ENCODE measurements around the gene SCUBE3.

Gene SCUBE3

DNA sequence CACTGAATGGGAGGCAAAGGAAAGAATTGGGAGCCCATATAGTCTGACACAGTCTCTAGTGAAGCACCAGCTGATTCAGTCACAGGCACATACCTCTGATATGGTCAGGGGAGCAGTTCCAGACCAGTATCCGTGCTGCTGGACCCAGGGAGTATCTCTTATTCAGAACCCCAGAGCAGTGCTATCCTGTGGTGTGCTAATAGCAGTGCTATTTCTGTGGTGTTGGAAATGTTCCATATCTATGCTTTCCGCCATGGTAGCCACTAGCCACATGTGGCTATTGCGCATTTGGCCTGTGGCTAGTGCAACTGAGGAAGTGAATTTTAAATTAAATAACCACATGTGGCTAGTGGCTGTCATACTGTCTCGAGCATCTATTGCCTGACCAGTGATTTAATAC is 11.0 kb downstream of the SCUBE3 start:
- Histone ChIP-seq H3K36me3 (ENCODE audit: control insufficient read depth in 1 of 2, insufficient read depth in 2 of 2, low read length in 2 of 2) (no peaks in the 10 kb centered on the region), H3K27me3 (ENCODE audit: low read depth, low read length) (no peaks in the 10 kb centered on the region), H3K4me3 (ENCODE audit: low read depth in 1 of 2, low read length in 2 of 2) (no peak overlapping the region), H3K9me3 (ENCODE audit: control insufficient read depth in 1 of 2, low read length in 2 of 2) (no peaks in the 10 kb centered on the region), H3K4me1 (ENCODE audit: control insufficient read depth in 1 of 2, insufficient read depth in 2 of 2, low read length in 2 of 2) (no peaks in the 10 kb centered on the region), H3K27ac (ENCODE audit: low read length) (no peak overlapping the region)

GRCh38 chr6:35228481-35228880 is 14.7 kb downstream of the SCUBE3 start:
- no peak overlapping the region for H3K4me3 ChIP-seq (ENCODE audit: low read depth in 1 of 2, low read length in 2 of 2)
- H3K27ac ChIP-seq (ENCODE audit: low read length) = no peak overlapping the region
- no peaks in the 10 kb centered on the region for H3K9me3 ChIP-seq (ENCODE audit: control insufficient read depth in 1 of 2, low read length in 2 of 2)

GRCh38 chr6:35229304-35229703 is 15.5 kb downstream of the SCUBE3 start:
- no peak overlapping the region for H3K4me3 ChIP-seq (ENCODE audit: low read depth in 1 of 2, low read length in 2 of 2)
- H3K4me1 ChIP-seq (ENCODE audit: control insufficient read depth in 1 of 2, insufficient read depth in 2 of 2, low read length in 2 of 2) = peaks cover 4 to 19% of the 10 kb centered on the region in 2 donors
- no peaks in the 10 kb centered on the region for H3K27me3 ChIP-seq (ENCODE audit: low read depth, low read length)
- H3K9me3 ChIP-seq (ENCODE audit: control insufficient read depth in 1 of 2, low read length in 2 of 2) = no peaks in the 10 kb centered on the region
- H3K36me3 ChIP-seq (ENCODE audit: control insufficient read depth in 1 of 2, insufficient read depth in 2 of 2, low read length in 2 of 2) = peaks cover 0 to 4% of the 10 kb centered on the region in 2 donors
- H3K27ac ChIP-seq (ENCODE audit: low read length) = no peak overlapping the region

More at GRCh38 chr6:35228481-35228880, 14.7 kb downstream of the SCUBE3 start:
- Histone ChIP-seq H3K4me1 (ENCODE audit: control insufficient read depth in 1 of 2, insufficient read depth in 2 of 2, low read length in 2 of 2) (peaks cover 4 to 19% of the 10 kb centered on the region in 2 donors), H3K27me3 (ENCODE audit: low read depth, low read length) (no peaks in the 10 kb centered on the region), H3K36me3 (ENCODE audit: control insufficient read depth in 1 of 2, insufficient read depth in 2 of 2, low read length in 2 of 2) (no peaks in the 10 kb centered on the region)

GRCh38 chr6:35230498-35230897 is 16.7 kb downstream of the SCUBE3 start:
- Histone ChIP-seq H3K9me3 (ENCODE audit: control insufficient read depth in 1 of 2, low read length in 2 of 2) (no peaks in the 10 kb centered on the region), H3K27me3 (ENCODE audit: low read depth, low read length) (no peaks in the 10 kb centered on the region), H3K27ac (ENCODE audit: low read length) (no peak overlapping the region), H3K4me1 (ENCODE audit: control insufficient read depth in 1 of 2, insufficient read depth in 2 of 2, low read length in 2 of 2) (peaks cover 4 to 19% of the 10 kb centered on the region in 2 donors), H3K4me3 (ENCODE audit: low read depth in 1 of 2, low read length in 2 of 2) (no peak overlapping the region), H3K36me3 (ENCODE audit: control insufficient read depth in 1 of 2, insufficient read depth in 2 of 2, low read length in 2 of 2) (peaks cover 0 to 5% of the 10 kb centered on the region in 2 donors)

GRCh38 chr6:35230950-35231349 is 17.2 kb downstream of the SCUBE3 start:
- Histone ChIP-seq H3K4me3 (ENCODE audit: low read depth in 1 of 2, low read length in 2 of 2) (no peak overlapping the region), H3K27me3 (ENCODE audit: low read depth, low read length) (no peaks in the 10 kb centered on the region), H3K36me3 (ENCODE audit: control insufficient read depth in 1 of 2, insufficient read depth in 2 of 2, low read length in 2 of 2) (peaks cover 0 to 5% of the 10 kb centered on the region in 2 donors)

GRCh38 chr6:35231563-35231962 is 17.8 kb downstream of the SCUBE3 start:
- Histone ChIP-seq H3K36me3 (ENCODE audit: control insufficient read depth in 1 of 2, insufficient read depth in 2 of 2, low read length in 2 of 2) (peaks cover 0 to 5% of the 10 kb centered on the region in 2 donors), H3K4me3 (ENCODE audit: low read depth in 1 of 2, low read length in 2 of 2) (no peak overlapping the region), H3K9me3 (ENCODE audit: control insufficient read depth in 1 of 2, low read length in 2 of 2) (no peaks in the 10 kb centered on the region), H3K27me3 (ENCODE audit: low read depth, low read length) (no peaks in the 10 kb centered on the region), H3K27ac (ENCODE audit: low read length) (no peak overlapping the region), H3K4me1 (ENCODE audit: control insufficient read depth in 1 of 2, insufficient read depth in 2 of 2, low read length in 2 of 2) (peaks cover 4 to 19% of the 10 kb centered on the region in 2 donors)

More at GRCh38 chr6:35230950-35231349, 17.2 kb downstream of the SCUBE3 start:
- peaks cover 4 to 19% of the 10 kb centered on the region in 2 donors for H3K4me1 ChIP-seq (ENCODE audit: control insufficient read depth in 1 of 2, insufficient read depth in 2 of 2, low read length in 2 of 2)
- H3K27ac ChIP-seq (ENCODE audit: low read length) = no peak overlapping the region
- no peaks in the 10 kb centered on the region for H3K9me3 ChIP-seq (ENCODE audit: control insufficient read depth in 1 of 2, low read length in 2 of 2)

DNA sequence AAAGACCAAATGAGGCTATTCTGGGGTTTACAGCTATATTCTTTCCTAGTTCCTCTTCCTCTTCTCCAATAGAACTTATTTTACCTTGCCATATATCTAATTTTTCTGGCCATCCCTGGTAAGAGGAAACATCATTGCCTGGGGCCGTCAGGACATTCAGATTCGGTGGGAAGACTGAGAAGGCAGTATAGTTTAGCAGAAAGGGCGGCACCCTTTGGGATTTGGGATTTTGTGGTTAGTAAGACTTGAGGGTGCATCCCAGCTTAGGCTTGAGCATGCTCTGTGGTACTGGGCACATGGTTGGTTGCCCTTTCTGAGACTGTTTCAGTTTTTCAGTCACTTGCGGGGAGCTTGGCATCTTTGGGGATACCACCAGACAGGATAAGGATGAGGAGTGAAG is 21.1 kb downstream of the SCUBE3 start:
- H3K27me3 ChIP-seq (ENCODE audit: low read depth, low read length) = no peaks in the 10 kb centered on the region
- H3K36me3 ChIP-seq (ENCODE audit: control insufficient read depth in 1 of 2, insufficient read depth in 2 of 2, low read length in 2 of 2) = peaks cover 0 to 5% of the 10 kb centered on the region in 2 donors
- H3K27ac ChIP-seq (ENCODE audit: low read length) = no peak overlapping the region
- H3K9me3 ChIP-seq (ENCODE audit: control insufficient read depth in 1 of 2, low read length in 2 of 2) = no peaks in the 10 kb centered on the region
- H3K4me3 ChIP-seq (ENCODE audit: low read depth in 1 of 2, low read length in 2 of 2) = no peak overlapping the region
- H3K4me1 ChIP-seq (ENCODE audit: control insufficient read depth in 1 of 2, insufficient read depth in 2 of 2, low read length in 2 of 2) = peaks cover 4 to 44% of the 10 kb centered on the region in 2 donors

GRCh38 chr6:35236223-35236622 is 22.5 kb downstream of the SCUBE3 start:
- H3K9me3 ChIP-seq (ENCODE audit: control insufficient read depth in 1 of 2, low read length in 2 of 2) = no peaks in the 10 kb centered on the region
- no peaks in the 10 kb centered on the region for H3K27me3 ChIP-seq (ENCODE audit: low read depth, low read length)
- no peak overlapping the region for H3K27ac ChIP-seq (ENCODE audit: low read length)
- no peak overlapping the region for H3K4me3 ChIP-seq (ENCODE audit: low read depth in 1 of 2, low read length in 2 of 2)
- peaks cover 2 to 41% of the 10 kb centered on the region in 2 donors for H3K4me1 ChIP-seq (ENCODE audit: control insufficient read depth in 1 of 2, insufficient read depth in 2 of 2, low read length in 2 of 2)
- peaks cover 0 to 5% of the 10 kb centered on the region in 2 donors for H3K36me3 ChIP-seq (ENCODE audit: control insufficient read depth in 1 of 2, insufficient read depth in 2 of 2, low read length in 2 of 2)

- Histone ChIP-seq H3K27me3 (ENCODE audit: low read depth, low read length) (no peaks in the 10 kb centered on the region), H3K9me3 (ENCODE audit: control insufficient read depth in 1 of 2, low read length in 2 of 2) (no peaks in the 10 kb centered on the region), H3K4me1 (ENCODE audit: control insufficient read depth in 1 of 2, insufficient read depth in 2 of 2, low read length in 2 of 2) (peaks cover 0 to 39% of the 10 kb centered on the region in 2 donors), H3K36me3 (ENCODE audit: control insufficient read depth in 1 of 2, insufficient read depth in 2 of 2, low read length in 2 of 2) (peaks cover 0 to 6% of the 10 kb centered on the region in 2 donors), H3K4me3 (ENCODE audit: low read depth in 1 of 2, low read length in 2 of 2) (no peak overlapping the region), H3K27ac (ENCODE audit: low read length) (no peak overlapping the region)
Observed at GRCh38 chr6:35237476-35237875, 23.7 kb downstream of the SCUBE3 start.

DNA sequence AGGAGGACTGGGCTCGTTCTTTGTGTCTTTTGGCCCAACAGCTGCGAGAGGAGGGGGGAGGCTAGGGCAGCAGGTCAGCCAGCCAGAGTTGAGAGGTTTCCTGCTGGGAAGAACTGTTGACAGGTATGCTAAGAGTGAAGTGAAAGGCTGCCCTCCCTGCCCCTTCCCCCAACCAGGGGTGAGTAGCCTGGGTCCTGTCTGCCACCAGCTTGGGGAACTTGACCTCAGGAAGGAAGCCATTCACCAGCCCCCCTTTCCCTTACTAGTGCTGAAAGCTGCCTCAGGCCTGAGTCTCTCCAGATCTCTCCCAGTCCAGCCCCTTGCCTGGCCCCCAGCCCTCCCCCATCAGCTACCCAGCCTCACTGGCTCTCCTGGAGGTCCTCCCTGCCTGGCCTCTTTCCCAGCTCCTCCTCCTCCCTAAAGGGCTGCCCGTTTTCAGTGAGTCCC is 25.1 kb downstream of the SCUBE3 start:
- Histone ChIP-seq H3K27me3 (ENCODE audit: low read depth, low read length) (no peaks in the 10 kb centered on the region), H3K4me1 (ENCODE audit: control insufficient read depth in 1 of 2, insufficient read depth in 2 of 2, low read length in 2 of 2) (peaks cover 0 to 39% of the 10 kb centered on the region in 2 donors), H3K9me3 (ENCODE audit: control insufficient read depth in 1 of 2, low read length in 2 of 2) (no peaks in the 10 kb centered on the region), H3K4me3 (ENCODE audit: low read depth in 1 of 2, low read length in 2 of 2) (no peak overlapping the region), H3K27ac (ENCODE audit: low read length) (no peak overlapping the region), H3K36me3 (ENCODE audit: control insufficient read depth in 1 of 2, insufficient read depth in 2 of 2, low read length in 2 of 2) (peaks cover under 1 to 13% of the 10 kb centered on the region in 2 donors)

- H3K27ac ChIP-seq (ENCODE audit: low read length) = no peak overlapping the region
- no peaks in the 10 kb centered on the region for H3K27me3 ChIP-seq (ENCODE audit: low read depth, low read length)
- H3K36me3 ChIP-seq (ENCODE audit: control insufficient read depth in 1 of 2, insufficient read depth in 2 of 2, low read length in 2 of 2) = peaks cover 8 to 14% of the 10 kb centered on the region in 2 donors
- H3K4me3 ChIP-seq (ENCODE audit: low read depth in 1 of 2, low read length in 2 of 2) = no peak overlapping the region
- H3K9me3 ChIP-seq (ENCODE audit: control insufficient read depth in 1 of 2, low read length in 2 of 2) = no peaks in the 10 kb centered on the region
- peaks cover 0 to 39% of the 10 kb centered on the region in 2 donors for H3K4me1 ChIP-seq (ENCODE audit: control insufficient read depth in 1 of 2, insufficient read depth in 2 of 2, low read length in 2 of 2)
Observed at GRCh38 chr6:35239581-35239980, 25.8 kb downstream of the SCUBE3 start.

Data from muscle layer of duodenum (tissue), 2 donors.